Trophoblast cell (in vitro differentiated cells and primary cell): ENCODE data around the gene UBA1.

ENCODE experiments used
- DNase-seq, 2 donors: peaks; one replicate each; pipeline ENCODE4 v3.0.0-alpha.2; 2016
- H2AFZ ChIP-seq: 2 replicates; pipeline ENCODE4 v1.6.1; 2013; ENCODE audit warnings: low read length, moderate library complexity, mild to moderate bottlenecking; ENCODE audit not compliant: insufficient read depth, poor library complexity
- H2AK5ac ChIP-seq: 2 replicates; pipeline ENCODE4 v1.6.1; 2013; ENCODE audit warnings: mild to moderate bottlenecking, low read length
- H2BK120ac ChIP-seq: 2 replicates; pipeline ENCODE4 v1.6.1; 2013; ENCODE audit warnings: low read length, mild to moderate bottlenecking, moderate library complexity; ENCODE audit not compliant: insufficient read depth, poor library complexity
- H2BK12ac ChIP-seq: 2 replicates; pipeline ENCODE4 v1.6.1; 2013; ENCODE audit warnings: mild to moderate bottlenecking, low read length, moderate library complexity
- H2BK5ac ChIP-seq: 2 replicates; pipeline ENCODE4 v1.6.1; 2013; ENCODE audit warnings: low read length, low read depth, moderate library complexity, mild to moderate bottlenecking; ENCODE audit not compliant: poor library complexity
- H3K14ac ChIP-seq: 2 replicates; pipeline ENCODE4 v1.6.1; 2013; ENCODE audit warnings: mild to moderate bottlenecking, low read length
- H3K18ac ChIP-seq: 2 replicates; pipeline ENCODE4 v1.6.1; 2013; ENCODE audit warnings: mild to moderate bottlenecking, low read length
- H3K23ac ChIP-seq: 2 replicates; pipeline ENCODE4 v1.6.1; 2013; ENCODE audit warnings: low read length
- H3K27ac ChIP-seq: 2 replicates; pipeline ENCODE4 v1.5.1; 2013; ENCODE audit warnings: low read depth, mild to moderate bottlenecking, inconsistent platforms, low read length, moderate library complexity
- H3K27me3 ChIP-seq: 2 replicates; pipeline ENCODE4 v1.6.1; 2013; ENCODE audit warnings: inconsistent platforms, mild to moderate bottlenecking, low read length, moderate library complexity; ENCODE audit not compliant: insufficient read depth
- H3K36me3 ChIP-seq, 2 experiments: 1 replicate in 1 of 2; 2 replicates in 1 of 2; pipeline ENCODE4 v1.6.1; 2013; ENCODE audit warnings: low read length in 2 of 2, mild to moderate bottlenecking in 2 of 2, moderate library complexity in 1 of 2; ENCODE audit not compliant: insufficient read depth in 2 of 2, control insufficient read depth in 1 of 2
- H3K4ac ChIP-seq: 2 replicates; pipeline ENCODE4 v1.6.1; 2013; ENCODE audit warnings: low read depth, mild to moderate bottlenecking, low read length, moderate library complexity
- H3K4me1 ChIP-seq, 2 experiments: 1 replicate in 1 of 2; 2 replicates in 1 of 2; pipeline ENCODE4 v1.6.1; 2013; ENCODE audit warnings: low read length in 2 of 2, mild to moderate bottlenecking in 2 of 2, moderate library complexity in 1 of 2; ENCODE audit not compliant: insufficient read depth in 2 of 2, control insufficient read depth in 1 of 2
- H3K4me2 ChIP-seq: 2 replicates; pipeline ENCODE4 v1.6.1; 2013; ENCODE audit warnings: inconsistent platforms, mild to moderate bottlenecking, low read length, moderate library complexity
- H3K4me3 ChIP-seq: 2 replicates; pipeline ENCODE4 v1.5.1; 2013; ENCODE audit warnings: mild to moderate bottlenecking, low read depth, low read length, inconsistent platforms
- H3K79me1 ChIP-seq: one replicate; pipeline ENCODE4 v1.6.1; 2013; ENCODE audit warnings: low read length
- H3K79me2 ChIP-seq: 2 replicates; pipeline ENCODE4 v1.6.1; 2013; ENCODE audit warnings: low read length, mild to moderate bottlenecking; ENCODE audit not compliant: control insufficient read depth, insufficient read depth, poor library complexity
- H3K9ac ChIP-seq: 2 replicates; pipeline ENCODE4 v1.6.1; 2013; ENCODE audit warnings: mild to moderate bottlenecking, low read length
- H3K9me3 ChIP-seq: 2 replicates; pipeline ENCODE4 v1.6.1; 2013; ENCODE audit warnings: low read depth, mild to moderate bottlenecking, control low read depth, inconsistent platforms, low read length; ENCODE audit not compliant: insufficient read depth
- H4K12ac ChIP-seq: 2 replicates; pipeline ENCODE4 v1.6.1; 2013; ENCODE audit warnings: low read depth, mild to moderate bottlenecking, low read length, moderate library complexity
- H4K8ac ChIP-seq: 2 replicates; pipeline ENCODE4 v1.6.1; 2013; ENCODE audit warnings: low read depth, mild to moderate bottlenecking, low read length, moderate library complexity
- H4K91ac ChIP-seq: one replicate; pipeline ENCODE4 v1.6.1; 2013; ENCODE audit warnings: low read depth, mild to moderate bottlenecking, low read length, moderate library complexity
- WGBS: extraction: QIAGEN DNeasy Blood & Tissue Kit; methylation state at CpG from one replicate; pipeline ENCODE4 v1.1.7; 2013; ENCODE audit warnings: missing lambda C conversion rate; ENCODE audit not compliant: insufficient read length, insufficient coverage; ENCODE audit errors: extremely low coverage; 5-methylcytosine and 5-hydroxymethylcytosine counted together

UBA1 gene

GRCh38 chrX:47160781-47161180 lies 32.8 kb upstream of the UBA1 start:
- no peak overlapping the region for H2BK5ac ChIP-seq
- H4K91ac ChIP-seq: no peak overlapping the region
- no peak overlapping the region for H3K4ac ChIP-seq
- no peaks in the 10 kb centered on the region for H3K79me1 ChIP-seq
- no peak overlapping the region for H3K23ac ChIP-seq
- no peaks in the 10 kb centered on the region for H3K79me2 ChIP-seq
- no peak overlapping the region for H2AFZ ChIP-seq
- peak in 1 of 2 donors; percentile 28 for DNase-seq
- no CpG with 5 or more reads among the region's 4 CpGs for WGBS
- no peak overlapping the region for H3K27ac ChIP-seq
- no peaks in the 10 kb centered on the region for H3K27me3 ChIP-seq
- no peak overlapping the region for H3K9ac ChIP-seq
- no peak overlapping the region for H2AK5ac ChIP-seq
- no peaks in the 10 kb centered on the region for H3K9me3 ChIP-seq
- no peak overlapping the region for H3K4me3 ChIP-seq
- H4K12ac ChIP-seq: no peak overlapping the region
- H3K4me1 ChIP-seq: no peaks in the 10 kb centered on the region
- no peak overlapping the region for H2BK12ac ChIP-seq
- H3K4me2 ChIP-seq: no peak overlapping the region
- no peak overlapping the region for H3K14ac ChIP-seq
- H2BK120ac ChIP-seq: no peak overlapping the region
- H3K36me3 ChIP-seq: peaks cover 16 to 17% of the 10 kb centered on the region in 2 experiments
- no peak overlapping the region for H3K18ac ChIP-seq
- no peak overlapping the region for H4K8ac ChIP-seq

DNA sequence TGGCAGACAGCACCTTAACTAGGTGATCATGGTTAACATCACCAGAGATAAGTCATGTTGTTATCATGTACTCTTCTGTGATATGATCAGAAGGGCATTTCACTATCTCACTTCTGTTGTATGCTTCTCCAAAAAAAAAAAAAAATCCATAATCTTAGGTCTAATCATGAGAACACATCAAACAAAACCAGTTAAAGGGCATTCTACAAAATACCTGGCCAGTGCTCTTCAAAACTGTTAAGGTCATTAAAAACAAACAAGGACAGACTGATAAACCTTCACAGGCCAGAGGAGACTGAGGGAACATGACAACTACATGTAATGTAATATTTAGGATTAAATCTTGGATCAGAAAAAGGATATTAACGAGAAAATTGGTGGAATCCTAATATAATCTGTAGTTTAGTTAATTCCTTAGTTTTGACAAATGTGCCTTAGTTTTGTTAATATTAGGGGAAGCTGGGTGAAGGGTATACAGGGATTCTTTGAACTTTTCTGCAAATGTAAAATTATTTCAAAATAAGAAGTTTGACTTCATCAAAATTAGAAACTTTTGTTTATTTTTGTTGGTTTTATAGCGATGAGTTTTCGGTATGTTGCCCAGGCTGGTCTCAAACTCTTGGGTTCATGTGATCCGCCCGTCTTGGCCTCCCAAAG lies 30.6 kb upstream of the UBA1 start:
- no peak overlapping the region for H3K4me3 ChIP-seq
- H4K8ac ChIP-seq: no peak overlapping the region
- no peak overlapping the region for H3K18ac ChIP-seq
- no peak overlapping the region for H2BK120ac ChIP-seq
- H3K4ac ChIP-seq: no peak overlapping the region
- no peaks in the 10 kb centered on the region for H3K79me2 ChIP-seq
- H3K27ac ChIP-seq: no peak overlapping the region
- H3K23ac ChIP-seq: no peak overlapping the region
- H4K12ac ChIP-seq: no peak overlapping the region
- H3K9ac ChIP-seq: no peak overlapping the region
- peak in 1 of 2 donors; percentile 69 for DNase-seq
- H3K36me3 ChIP-seq: peaks cover 3% of the 10 kb centered on the region in 2 experiments
- no peak overlapping the region for H2BK5ac ChIP-seq
- no peaks in the 10 kb centered on the region for H3K9me3 ChIP-seq
- H3K4me1 ChIP-seq: no peaks in the 10 kb centered on the region
- H2AFZ ChIP-seq: no peak overlapping the region
- no peak overlapping the region for H3K14ac ChIP-seq
- no CpG with 5 or more reads among the region's 5 CpGs for WGBS
- H2AK5ac ChIP-seq: no peak overlapping the region
- H3K27me3 ChIP-seq: no peaks in the 10 kb centered on the region
- H3K79me1 ChIP-seq: no peaks in the 10 kb centered on the region
- no peak overlapping the region for H2BK12ac ChIP-seq
- no peak overlapping the region for H4K91ac ChIP-seq
- no peak overlapping the region for H3K4me2 ChIP-seq

DNA sequence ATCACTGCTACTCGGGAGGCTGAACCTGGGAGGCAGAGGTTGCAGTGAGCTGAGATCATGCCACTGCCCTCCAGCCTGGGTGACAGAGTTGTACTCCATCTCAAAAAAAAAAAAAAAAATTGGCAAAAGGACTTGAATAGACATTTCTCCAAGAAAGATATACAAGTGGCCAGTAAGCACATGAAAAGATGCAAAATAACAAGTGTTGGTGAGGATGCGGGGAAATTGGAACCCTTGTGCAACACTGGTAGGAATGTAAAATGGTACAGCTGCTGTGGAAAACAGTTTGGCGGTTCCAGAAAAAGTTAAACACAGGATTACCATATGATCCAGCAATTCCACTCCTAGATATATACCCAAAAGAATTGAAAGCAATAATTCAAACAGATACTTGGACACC lies 29.2 kb upstream of the UBA1 start:
- no peak overlapping the region for H3K14ac ChIP-seq
- H2BK5ac ChIP-seq: no peak overlapping the region
- no peak overlapping the region for H3K18ac ChIP-seq
- H3K9ac ChIP-seq: no peak overlapping the region
- no peaks in the 10 kb centered on the region for H3K79me2 ChIP-seq
- no peak overlapping the region for H3K4ac ChIP-seq
- H2BK12ac ChIP-seq: no peak overlapping the region
- H2BK120ac ChIP-seq: no peak overlapping the region
- H3K4me2 ChIP-seq: no peak overlapping the region
- no CpG with 5 or more reads among the region's 3 CpGs for WGBS
- no peak overlapping the region for H3K23ac ChIP-seq
- no peaks in the 10 kb centered on the region for H3K4me1 ChIP-seq
- DNase-seq: no peak
- no peak overlapping the region for H4K12ac ChIP-seq
- no peak overlapping the region for H2AK5ac ChIP-seq
- peaks cover 6% of the 10 kb centered on the region in 2 experiments for H3K36me3 ChIP-seq
- H2AFZ ChIP-seq: no peak overlapping the region
- no peaks in the 10 kb centered on the region for H3K27me3 ChIP-seq
- H3K9me3 ChIP-seq: no peaks in the 10 kb centered on the region
- H4K91ac ChIP-seq: no peak overlapping the region
- no peak overlapping the region for H3K27ac ChIP-seq
- H3K79me1 ChIP-seq: no peaks in the 10 kb centered on the region
- H3K4me3 ChIP-seq: no peak overlapping the region
- H4K8ac ChIP-seq: no peak overlapping the region

DNA sequence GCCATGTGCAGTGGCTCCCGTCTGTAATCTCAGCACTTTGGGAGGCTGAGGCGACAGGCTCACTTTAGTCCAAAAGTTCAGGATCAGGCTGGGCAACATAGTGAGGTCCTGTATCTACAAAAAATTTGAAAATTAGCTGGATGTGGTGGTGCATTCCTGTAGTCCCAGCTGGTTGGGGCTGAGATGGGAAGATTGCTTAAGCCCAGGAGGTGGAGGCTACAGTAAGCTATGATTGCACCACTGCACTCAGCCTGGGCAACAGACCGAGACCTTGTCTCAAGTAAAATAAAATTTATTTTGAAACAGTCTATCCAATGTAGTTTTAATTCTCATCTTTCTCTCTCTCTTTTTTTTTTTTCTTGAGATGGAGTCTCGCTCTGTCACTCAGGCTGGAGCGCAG lies 27.5 kb upstream of the UBA1 start:
- Histone ChIP-seq H4K8ac (no peak overlapping the region), H4K91ac (no peak overlapping the region), H2AK5ac (no peak overlapping the region), H2BK120ac (no peak overlapping the region), H3K23ac (no peak overlapping the region), H3K4me1 (no peaks in the 10 kb centered on the region), H2AFZ (no peak overlapping the region), H3K14ac (no peak overlapping the region), H3K4me2 (no peak overlapping the region), H3K9ac (no peak overlapping the region), H3K4me3 (no peak overlapping the region), H3K27ac (no peak overlapping the region), H3K79me1 (no peaks in the 10 kb centered on the region), H3K27me3 (no peaks in the 10 kb centered on the region), H3K4ac (no peak overlapping the region), H3K9me3 (no peaks in the 10 kb centered on the region), H2BK5ac (no peak overlapping the region), H2BK12ac (no peak overlapping the region), H4K12ac (no peak overlapping the region), H3K18ac (no peak overlapping the region), H3K79me2 (no peaks in the 10 kb centered on the region), H3K36me3 (peaks cover 23% of the 10 kb centered on the region in 2 experiments)
- WGBS: no CpG with 5 or more reads among the region's 5 CpGs
- peak; percentile 36 to 65 for DNase-seq
